ENCODE measurements around the gene MICAL3. TPM values are rescaled to one million over a fixed set of nuclear protein-coding genes. Genes with fewer than 3 reads are reported as not detected.
A peak's percentile ranks its signal among the peaks of the same experiment; 100 is the strongest.

MICAL3 gene
- total and polyA plus RNA-seq, 2 donors from 2014 or later, result 5.0 to 99.4 TPM

DNA sequence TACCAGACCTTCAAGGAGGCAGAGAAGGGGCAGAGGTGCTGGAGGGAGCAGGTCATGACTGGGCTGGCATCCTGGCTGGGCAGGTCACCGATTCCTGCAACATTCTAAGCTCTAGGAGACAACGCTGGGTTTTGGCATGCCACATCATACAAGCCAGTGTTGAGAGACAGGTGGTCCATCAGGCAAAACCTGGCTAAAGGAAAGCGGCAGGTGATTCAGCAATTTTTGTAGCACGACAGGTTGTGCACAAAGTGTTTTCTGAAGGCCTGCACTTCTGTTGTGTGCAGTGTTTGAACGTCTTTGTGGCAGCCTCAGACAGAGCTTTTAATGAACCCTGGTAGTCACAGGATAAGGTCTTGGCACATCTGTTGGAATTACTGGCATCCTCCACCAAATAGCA is 180.2 kb downstream of the MICAL3 start:
- peaks cover 0 to 11% (median 0%) of the 10 kb centered on the region in 3 donors for H3K36me3 ChIP-seq (ENCODE audit: control insufficient read depth in 2 of 3, insufficient read depth in 3 of 3, low read length in 3 of 3)
- H3K9ac ChIP-seq (ENCODE audit: low read length in 3 of 3), result no peak overlapping the region
- no peak overlapping the region for H3K27ac ChIP-seq (ENCODE audit: low read depth in 2 of 2, low read length in 2 of 2)
- no peak overlapping the region for H3K4me3 ChIP-seq (ENCODE audit: low read length in 3 of 3)
- H3K9me3 ChIP-seq (ENCODE audit: control insufficient read depth in 2 of 3, insufficient read depth in 1 of 3, low read length in 3 of 3), result no peaks in the 10 kb centered on the region
- DNase-seq (no peak), FAIRE-seq (no peak)
- no peaks in the 10 kb centered on the region for H3K27me3 ChIP-seq (ENCODE audit: control insufficient read depth, insufficient read depth, low read length)
- intact Hi-C loops (cut with DNase I), result no loop called here
- TF ChIP-seq, protein P1, sequence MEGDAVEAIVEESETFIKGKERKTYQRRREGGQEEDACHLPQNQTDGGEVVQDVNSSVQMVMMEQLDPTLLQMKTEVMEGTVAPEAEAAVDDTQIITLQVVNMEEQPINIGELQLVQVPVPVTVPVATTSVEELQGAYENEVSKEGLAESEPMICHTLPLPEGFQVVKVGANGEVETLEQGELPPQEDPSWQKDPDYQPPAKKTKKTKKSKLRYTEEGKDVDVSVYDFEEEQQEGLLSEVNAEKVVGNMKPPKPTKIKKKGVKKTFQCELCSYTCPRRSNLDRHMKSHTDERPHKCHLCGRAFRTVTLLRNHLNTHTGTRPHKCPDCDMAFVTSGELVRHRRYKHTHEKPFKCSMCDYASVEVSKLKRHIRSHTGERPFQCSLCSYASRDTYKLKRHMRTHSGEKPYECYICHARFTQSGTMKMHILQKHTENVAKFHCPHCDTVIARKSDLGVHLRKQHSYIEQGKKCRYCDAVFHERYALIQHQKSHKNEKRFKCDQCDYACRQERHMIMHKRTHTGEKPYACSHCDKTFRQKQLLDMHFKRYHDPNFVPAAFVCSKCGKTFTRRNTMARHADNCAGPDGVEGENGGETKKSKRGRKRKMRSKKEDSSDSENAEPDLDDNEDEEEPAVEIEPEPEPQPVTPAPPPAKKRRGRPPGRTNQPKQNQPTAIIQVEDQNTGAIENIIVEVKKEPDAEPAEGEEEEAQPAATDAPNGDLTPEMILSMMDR (IDR thresholded peaks at IDR 0.05; ENCODE audit: borderline replicate concordance, extremely low read depth, insufficient read depth), result no peak
- peaks cover 0 to 18% (median 5%) of the 10 kb centered on the region in 3 donors for H3K4me1 ChIP-seq (ENCODE audit: control insufficient read depth in 2 of 3, insufficient read depth in 2 of 3, low read depth in 1 of 3, low read length in 3 of 3)

DNA sequence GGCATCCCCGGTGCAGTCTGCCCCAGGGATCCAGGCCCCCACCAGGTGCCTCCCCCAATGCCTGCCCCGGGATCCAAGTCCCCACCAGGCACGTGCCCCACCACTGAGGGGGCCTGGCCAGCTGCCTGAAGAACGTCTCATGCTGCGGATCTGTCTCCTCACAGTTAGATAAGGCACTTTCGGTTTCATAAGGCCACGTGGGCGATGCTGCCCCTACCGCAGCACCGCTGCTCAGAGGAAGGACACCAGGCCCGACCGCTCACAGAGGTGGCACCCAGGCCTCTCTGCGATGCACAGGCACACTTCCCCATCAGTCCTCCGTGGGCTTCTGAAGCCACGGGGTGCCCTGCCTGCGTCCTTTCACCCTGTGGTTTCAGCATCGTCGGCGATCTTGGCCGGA is 182.0 kb downstream of the MICAL3 start:
- TF ChIP-seq, protein P1 (IDR thresholded peaks at IDR 0.05; ENCODE audit: borderline replicate concordance, extremely low read depth, insufficient read depth), result no peak
- Histone ChIP-seq H3K9ac (ENCODE audit: low read length in 3 of 3) (no peak overlapping the region), H3K4me3 (ENCODE audit: low read length in 3 of 3) (no peak overlapping the region), H3K36me3 (ENCODE audit: control insufficient read depth in 2 of 3, insufficient read depth in 3 of 3, low read length in 3 of 3) (peaks cover 0 to 11% (median 0%) of the 10 kb centered on the region in 3 donors), H3K9me3 (ENCODE audit: control insufficient read depth in 2 of 3, insufficient read depth in 1 of 3, low read length in 3 of 3) (no peaks in the 10 kb centered on the region), H3K27ac (ENCODE audit: low read depth in 2 of 2, low read length in 2 of 2) (peak overlapping the region; percentile 60 to 91), H3K4me1 (ENCODE audit: control insufficient read depth in 2 of 3, insufficient read depth in 2 of 3, low read depth in 1 of 3, low read length in 3 of 3) (peaks cover 0 to 26% (median 16%) of the 10 kb centered on the region in 3 donors), H3K27me3 (ENCODE audit: control insufficient read depth, insufficient read depth, low read length) (no peaks in the 10 kb centered on the region)
- FAIRE-seq (no peak), DNase-seq (no peak)
- intact Hi-C loops (cut with DNase I), result no loop called here

DNA sequence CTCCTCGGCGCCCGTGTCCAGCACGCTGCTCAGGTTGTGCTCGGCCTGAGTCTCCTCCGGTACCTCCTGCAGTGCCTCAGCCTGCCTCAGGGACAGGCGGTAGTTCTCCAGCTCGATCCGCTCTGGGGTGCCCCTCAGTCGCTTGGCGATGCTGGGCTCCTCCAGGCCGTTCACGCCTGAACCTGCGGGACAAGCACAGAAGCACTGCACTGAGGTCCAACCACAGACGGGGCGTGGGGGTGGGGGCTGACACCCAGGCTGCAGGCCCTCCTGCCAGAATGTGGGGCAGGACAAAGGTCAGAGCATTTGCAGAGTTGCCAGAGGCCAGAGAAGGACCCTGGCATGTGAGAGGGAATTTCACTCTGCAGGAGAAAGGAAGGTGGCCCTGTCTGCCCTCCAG is 182.5 kb downstream of the MICAL3 start:
- Histone ChIP-seq H3K36me3 (ENCODE audit: control insufficient read depth in 2 of 3, insufficient read depth in 3 of 3, low read length in 3 of 3) (peaks cover 0 to 11% (median 0%) of the 10 kb centered on the region in 3 donors), H3K27me3 (ENCODE audit: control insufficient read depth, insufficient read depth, low read length) (no peaks in the 10 kb centered on the region), H3K4me1 (ENCODE audit: control insufficient read depth in 2 of 3, insufficient read depth in 2 of 3, low read depth in 1 of 3, low read length in 3 of 3) (peaks cover 0 to 27% (median 19%) of the 10 kb centered on the region in 3 donors), H3K9ac (ENCODE audit: low read length in 3 of 3) (no peak overlapping the region), H3K9me3 (ENCODE audit: control insufficient read depth in 2 of 3, insufficient read depth in 1 of 3, low read length in 3 of 3) (no peaks in the 10 kb centered on the region), H3K4me3 (ENCODE audit: low read length in 3 of 3) (no peak overlapping the region), H3K27ac (ENCODE audit: low read depth in 2 of 2, low read length in 2 of 2) (peak overlapping the region; percentile 60 to 91)
- DNase-seq (no peak), FAIRE-seq (no peak)
- intact Hi-C loops (cut with DNase I), result no loop called here
- TF ChIP-seq, protein P1 (IDR thresholded peaks at IDR 0.05; ENCODE audit: borderline replicate concordance, extremely low read depth, insufficient read depth), result no peak
